Spleen (tissue), 11 donors: Measurements from ENCODE around the gene RETREG1. TPM values are rescaled to one million over a fixed set of nuclear protein-coding genes. Genes with fewer than 3 reads are reported as not detected.

ENCODE experiments used
- DNase-seq: peaks from one replicate; pipeline ENCODE4 v3.0.0-alpha.2; 2020
- H3K27ac ChIP-seq, 8 donors: fragments of 200-600 bp; sonication (generic) in 7 of 8; 1 replicate in 4 of 8; 2 replicates in 4 of 8; pipeline versions ENCODE4 v1.5.0 to v1.8.0; 2016 to 2021; ENCODE audit warnings: inconsistent platforms in 4 of 8, mild to moderate bottlenecking in 4 of 8, moderate library complexity in 1 of 8
- H3K27me3 ChIP-seq, 7 donors: fragments of 200-600 bp; sonication (generic) in 6 of 7; replicated peaks in 1 of 7; 1 replicate in 4 of 7; 2 replicates in 3 of 7; pipeline versions ENCODE4 v1.5.0 to v1.8.0; 2016 to 2021; ENCODE audit warnings: inconsistent platforms in 3 of 7, mild to moderate bottlenecking in 1 of 7
- H3K36me3 ChIP-seq, 6 donors: fragments of 200-600 bp; sonication (generic) in 5 of 6; 1 replicate in 4 of 6; 2 replicates in 2 of 6; pipeline versions ENCODE4 v1.5.0 to v1.8.0; 2016 to 2021; ENCODE audit warnings: inconsistent platforms in 2 of 6
- H3K4me1 ChIP-seq, 6 donors: fragments of 200-600 bp; sonication (generic) in 5 of 6; 1 replicate in 3 of 6; 2 replicates in 3 of 6; pipeline versions ENCODE4 v1.5.0 to v1.8.0; 2016 to 2021; ENCODE audit warnings: inconsistent platforms in 3 of 6
- H3K4me3 ChIP-seq, 8 donors: fragments of 200-600 bp; sonication (generic) in 7 of 8; 1 replicate in 4 of 8; 2 replicates in 4 of 8; pipeline versions ENCODE4 v1.5.0 to v1.8.0; 2016 to 2021; ENCODE audit warnings: inconsistent platforms in 4 of 8, mild to moderate bottlenecking in 4 of 8, moderate library complexity in 2 of 8
- H3K9me3 ChIP-seq, 8 donors: fragments of 200-600 bp; sonication (generic) in 7 of 8; 1 replicate in 4 of 8; 2 replicates in 4 of 8; pipeline versions ENCODE4 v1.5.0 to v1.8.0; 2016 to 2021; ENCODE audit warnings: inconsistent platforms in 4 of 8
- POLR2A ChIP-seq, 3 donors: fragments of 450-650 bp; IDR thresholded peaks; one replicate each; pipeline ENCODE4 v1.5.1; 2017; ENCODE audit warnings: antibody characterized with exemption in 3 of 3, mild to moderate bottlenecking in 1 of 3
- POLR2AphosphoS5 ChIP-seq, 3 donors: sonication (generic); formaldehyde crosslinking; IDR thresholded peaks; one replicate each; pipeline ENCODE4 v1.5.1; 2017; ENCODE audit warnings: antibody characterized with exemption in 3 of 3
- WGBS, 5 donors: extraction: QIAGEN DNeasy Blood & Tissue Kit in 3 of 5; methylation state at CpG; one replicate each; pipeline versions ENCODE4 v1.1.5 to v1.1.7; 2013 to 2018; 5-methylcytosine and 5-hydroxymethylcytosine counted together
- intact Hi-C: fragments of 100-400 bp; cut with DNase I; formaldehyde crosslinking; loops from one replicate; pipeline ENCODE4 v1.15.0; 2023; ENCODE audit warnings: low total_unique reads
- polyA plus RNA-seq, 3 donors: library from polyadenylated mRNA; stranded (reverse); fragments of 200-250 nt; gene quantifications; one replicate each; pipeline ENCODE4 v1.2.1, GENCODE V29; 2013
- total RNA-seq, 7 donors: library from RNA; depleted of rRNA in 3 of 7; stranded (reverse); fragments of >200 nt in 3 of 7; fragmentation: NEBNext Ultra II Directional in 4 of 7; extraction: Animal tissue kit (Norgen Biotek cat#: 25700) in 4 of 7; gene quantifications; one replicate each; pipeline versions ENCODE4 v1.1.0 to v1.2.1, GENCODE V29; 2016 to 2021
- TF ChIP-seq, protein P1 (sequence below), 11 experiments: fragments of 200-600 bp in 7 of 11; fragments of 450-650 bp in 4 of 11; sonication (generic) in 4 of 11; IDR thresholded peaks in 8 of 11; conservative IDR thresholded peaks in 3 of 11; 1 replicate in 7 of 11; 2 replicates in 4 of 11; pipeline versions ENCODE4 v1.4.0 to v1.8.0; 2016 to 2021; ENCODE audit warnings: antibody characterized with exemption in 11 of 11, inconsistent platforms in 4 of 11, mild to moderate bottlenecking in 1 of 11
- donor health status: healthy with polysubstance abuse.
- donor health status: DM: no; HTN: no; CAD: no; lungs with moderate emphysema.
- donor health status: DM: no; HTN: no; CAD: no.
- donor health status: Bipolar disorder and iron deficiency.
- donor health status: healthy.
- donor health status: DM: no; HTN: no; CAD: no.
- donor health status: DM: yes; HTN: yes; CAD: no.

Gene RETREG1
- total and polyA plus RNA-seq, 10 donors = 2.5 to 9.0 (median 5.1) TPM

DNA sequence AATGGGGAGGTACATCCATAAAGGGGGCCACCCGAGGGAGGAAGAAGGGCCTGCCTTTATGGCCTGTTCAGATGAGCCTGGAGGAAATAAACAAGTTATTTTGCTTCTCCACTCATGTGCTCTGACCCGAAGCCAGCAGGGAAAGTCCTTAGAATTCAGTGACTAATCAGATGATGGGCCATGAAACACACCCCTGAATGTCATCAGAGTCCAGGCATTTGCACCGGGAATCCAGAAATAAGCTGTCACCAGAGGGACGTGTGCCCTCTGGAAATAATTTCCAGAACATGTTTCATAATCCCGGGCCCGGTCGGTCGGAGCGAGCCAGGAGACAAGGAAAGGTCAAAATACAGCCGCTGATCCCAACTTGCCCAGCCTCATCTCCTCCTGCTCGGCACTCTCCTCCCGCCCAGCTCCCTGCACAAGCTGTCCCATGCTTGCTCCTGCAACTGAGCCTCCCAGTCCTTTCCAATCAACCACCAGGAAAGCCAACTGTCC is 77.6 kb downstream of the RETREG1 start:
- Histone ChIP-seq H3K4me1 (no peaks in the 10 kb centered on the region), H3K9me3 (no peaks in the 10 kb centered on the region), H3K27ac (no peak overlapping the region), H3K36me3 (no peaks in the 10 kb centered on the region), H3K4me3 (no peak overlapping the region), H3K27me3 (no peaks in the 10 kb centered on the region)
- DNase-seq = no peak
- TF ChIP-seq POLR2A (IDR thresholded peaks at IDR 0.05) (no peak), POLR2AphosphoS5 (IDR thresholded peaks at IDR 0.05) (peak in 1 of 3 donors; percentile 14)
- intact Hi-C loops = no loop called here
- WGBS, 5 donors = 77 to 93% (median 79%) methylated on average over 11 to 12 of the region's 12 CpGs

DNA sequence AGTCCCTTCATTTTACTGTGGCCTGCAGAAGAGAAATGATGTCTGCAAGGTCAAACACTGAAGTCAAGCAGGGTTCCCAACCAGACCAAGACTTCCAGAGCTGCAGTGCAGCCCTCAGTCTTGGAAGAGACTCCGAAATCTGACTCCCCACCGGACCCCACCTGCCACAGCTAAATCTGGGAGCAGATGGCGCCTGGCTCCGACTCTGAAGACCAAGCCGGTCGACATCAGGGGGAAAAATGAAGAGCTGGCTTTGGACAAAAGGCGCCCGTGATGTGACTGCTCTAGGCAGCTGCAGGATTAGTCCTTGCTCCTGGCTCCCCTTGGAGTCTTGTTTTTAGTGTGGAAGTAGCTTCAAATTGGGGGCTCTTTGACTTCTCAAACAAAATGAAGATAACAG is 78.8 kb downstream of the RETREG1 start:
- no peak overlapping the region for H3K27ac ChIP-seq
- TF ChIP-seq POLR2A (IDR thresholded peaks at IDR 0.05) (no peak), POLR2AphosphoS5 (IDR thresholded peaks at IDR 0.05) (no peak)
- TF ChIP-seq, protein P1, sequence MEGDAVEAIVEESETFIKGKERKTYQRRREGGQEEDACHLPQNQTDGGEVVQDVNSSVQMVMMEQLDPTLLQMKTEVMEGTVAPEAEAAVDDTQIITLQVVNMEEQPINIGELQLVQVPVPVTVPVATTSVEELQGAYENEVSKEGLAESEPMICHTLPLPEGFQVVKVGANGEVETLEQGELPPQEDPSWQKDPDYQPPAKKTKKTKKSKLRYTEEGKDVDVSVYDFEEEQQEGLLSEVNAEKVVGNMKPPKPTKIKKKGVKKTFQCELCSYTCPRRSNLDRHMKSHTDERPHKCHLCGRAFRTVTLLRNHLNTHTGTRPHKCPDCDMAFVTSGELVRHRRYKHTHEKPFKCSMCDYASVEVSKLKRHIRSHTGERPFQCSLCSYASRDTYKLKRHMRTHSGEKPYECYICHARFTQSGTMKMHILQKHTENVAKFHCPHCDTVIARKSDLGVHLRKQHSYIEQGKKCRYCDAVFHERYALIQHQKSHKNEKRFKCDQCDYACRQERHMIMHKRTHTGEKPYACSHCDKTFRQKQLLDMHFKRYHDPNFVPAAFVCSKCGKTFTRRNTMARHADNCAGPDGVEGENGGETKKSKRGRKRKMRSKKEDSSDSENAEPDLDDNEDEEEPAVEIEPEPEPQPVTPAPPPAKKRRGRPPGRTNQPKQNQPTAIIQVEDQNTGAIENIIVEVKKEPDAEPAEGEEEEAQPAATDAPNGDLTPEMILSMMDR (IDR thresholded peaks at IDR 0.05 in 8 of 11, conservative IDR thresholded peaks at IDR 0.05 in 3 of 11) = no peak
- H3K9me3 ChIP-seq = no peaks in the 10 kb centered on the region
- H3K4me3 ChIP-seq = no peak overlapping the region
- no peak for DNase-seq
- intact Hi-C loops = no loop called here
- H3K4me1 ChIP-seq = no peaks in the 10 kb centered on the region
- no peaks in the 10 kb centered on the region for H3K36me3 ChIP-seq
- no peaks in the 10 kb centered on the region for H3K27me3 ChIP-seq
- WGBS, 5 donors = 91 to 97% (median 95%) methylated on average over 8 of the region's 8 CpGs

DNA sequence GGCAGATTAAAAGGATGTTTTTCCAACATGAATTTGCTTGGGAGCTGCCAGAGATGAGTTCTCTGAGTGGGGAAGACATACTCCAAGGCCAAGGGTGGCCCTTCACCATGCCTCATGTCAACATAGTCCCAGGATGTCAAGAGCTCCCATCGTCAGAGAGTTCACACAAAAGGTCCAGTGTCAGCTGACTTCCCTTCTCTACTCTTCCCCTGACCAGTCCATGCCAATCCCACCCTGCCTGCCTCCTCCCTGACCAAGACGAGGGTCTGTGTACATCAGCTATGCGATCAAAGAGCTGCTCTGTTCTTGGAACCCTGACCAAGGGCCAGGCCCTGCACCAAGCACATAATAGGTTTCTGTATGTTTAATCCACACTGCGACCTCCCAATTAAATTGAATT is 80.0 kb downstream of the RETREG1 start:
- no peak overlapping the region for H3K27ac ChIP-seq
- no peaks in the 10 kb centered on the region for H3K27me3 ChIP-seq
- H3K4me1 ChIP-seq = no peaks in the 10 kb centered on the region
- H3K36me3 ChIP-seq = no peaks in the 10 kb centered on the region
- H3K9me3 ChIP-seq = no peaks in the 10 kb centered on the region
- H3K4me3 ChIP-seq = no peak overlapping the region
- TF ChIP-seq POLR2AphosphoS5 (IDR thresholded peaks at IDR 0.05) (no peak), POLR2A (IDR thresholded peaks at IDR 0.05) (no peak)
- TF ChIP-seq, protein P1 (IDR thresholded peaks at IDR 0.05 in 8 of 11, conservative IDR thresholded peaks at IDR 0.05 in 3 of 11) = no peak
- no peak for DNase-seq
- WGBS, 5 donors = 69 to 96% (median 89%) methylated on average over 4 of the region's 4 CpGs
- intact Hi-C loops = no loop called here

DNA sequence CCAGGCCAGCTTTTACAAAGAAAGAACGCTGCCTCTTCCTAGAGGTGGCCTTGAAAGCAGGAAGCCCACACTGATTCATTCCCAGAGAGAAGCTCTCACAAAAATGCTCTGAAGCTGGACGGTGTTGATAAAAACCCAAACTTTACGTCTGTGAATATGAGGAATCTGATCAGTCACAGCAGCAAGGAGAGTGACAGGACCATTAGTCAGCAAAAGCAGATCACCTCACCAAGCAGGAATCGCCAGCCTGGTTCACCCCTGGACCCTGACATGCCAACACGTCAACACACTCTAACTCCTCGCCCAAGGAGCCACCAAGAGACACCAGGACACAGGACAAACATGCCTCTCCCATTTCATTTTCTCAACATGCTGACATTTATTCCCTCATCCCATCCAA is 80.6 kb downstream of the RETREG1 start:
- 61 to 88% (median 75%) methylated on average over 6 of the region's 6 CpGs for WGBS, 5 donors
- no peak overlapping the region for H3K27ac ChIP-seq
- H3K9me3 ChIP-seq = no peaks in the 10 kb centered on the region
- TF ChIP-seq POLR2AphosphoS5 (IDR thresholded peaks at IDR 0.05) (no peak), POLR2A (IDR thresholded peaks at IDR 0.05) (no peak)
- TF ChIP-seq, protein P1 (IDR thresholded peaks at IDR 0.05 in 8 of 11, conservative IDR thresholded peaks at IDR 0.05 in 3 of 11) = no peak
- intact Hi-C loops = no loop called here
- DNase-seq = no peak
- H3K4me1 ChIP-seq = no peaks in the 10 kb centered on the region
- no peaks in the 10 kb centered on the region for H3K36me3 ChIP-seq
- no peak overlapping the region for H3K4me3 ChIP-seq
- H3K27me3 ChIP-seq = no peaks in the 10 kb centered on the region

DNA sequence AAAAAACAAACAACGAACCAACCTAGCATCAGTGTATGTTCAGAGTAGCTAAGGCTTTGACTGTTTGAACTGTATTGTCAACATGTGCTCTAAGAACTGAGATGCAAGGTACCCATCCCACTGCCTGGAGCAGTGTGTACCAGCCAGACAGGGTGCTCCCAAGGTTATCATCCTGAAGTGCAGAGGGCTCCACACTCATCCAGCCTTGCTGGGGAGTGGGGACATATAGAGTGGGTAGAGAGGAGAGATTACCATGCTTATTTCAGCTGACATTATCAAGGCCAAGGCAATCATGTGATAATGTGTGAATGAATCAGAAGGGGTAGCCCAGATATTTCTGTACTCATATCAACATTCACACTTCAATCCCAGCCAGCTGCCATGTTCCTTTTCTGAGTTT is 82.5 kb downstream of the RETREG1 start:
- H3K4me3 ChIP-seq = no peak overlapping the region
- no peak for DNase-seq
- intact Hi-C loops = no loop called here
- TF ChIP-seq POLR2A (IDR thresholded peaks at IDR 0.05) (no peak), POLR2AphosphoS5 (IDR thresholded peaks at IDR 0.05) (no peak)
- TF ChIP-seq, protein P1 (IDR thresholded peaks at IDR 0.05 in 8 of 11, conservative IDR thresholded peaks at IDR 0.05 in 3 of 11) = no peak
- H3K27ac ChIP-seq = no peak overlapping the region
- no peaks in the 10 kb centered on the region for H3K4me1 ChIP-seq
- no peaks in the 10 kb centered on the region for H3K27me3 ChIP-seq
- H3K36me3 ChIP-seq = no peaks in the 10 kb centered on the region
- WGBS, 5 donors = 86 to 100% (median 91%) methylated on average over 1 of the region's 1 CpG
- no peaks in the 10 kb centered on the region for H3K9me3 ChIP-seq
